HepG2 (cell line): ENCODE results near the gene MEX3D. TPM values are rescaled to one million over a fixed set of nuclear protein-coding genes. Genes with fewer than 3 reads are reported as not detected.

Experiments used
- CBX1 ChIP-seq: IDR thresholded peaks from one replicate; pipeline ENCODE4 v1.6.1; 2016; ENCODE audit warnings: antibody characterized with exemption, low read depth
- CBX2 ChIP-seq, 2 experiments: fragments of 200-600 bp in 1 of 2; sonication (generic); formaldehyde crosslinking in 1 of 2; IDR thresholded peaks; 2 replicates each; pipeline versions ENCODE4 v1.7.0 to v1.8.1; 2018 to 2022; ENCODE audit warnings: low read depth in 2 of 2, low read length in 1 of 2, mild to moderate bottlenecking in 1 of 2, missing genetic modification reagents in 1 of 2
- EZH2 ChIP-seq: conservative IDR thresholded peaks from 2 replicates; pipeline ENCODE4 v1.6.1; 2012; ENCODE audit warnings: mild to moderate bottlenecking, low read depth, low read length, moderate library complexity
- GTF2F1 ChIP-seq: fragments of 150-350 bp; IDR thresholded peaks from 2 replicates; pipeline ENCODE4 v1.6.1; 2014; ENCODE audit warnings: low read length
- HNRNPLL ChIP-seq: fragments of 200-400 bp; formaldehyde crosslinking; IDR thresholded peaks from 2 replicates; pipeline ENCODE4 v1.6.1; 2017; ENCODE audit warnings: mild to moderate bottlenecking, low read depth, low read length; ENCODE audit not compliant: poor library complexity, severe bottlenecking
- ISL2 ChIP-seq: sonication (generic); formaldehyde crosslinking; IDR thresholded peaks from 2 replicates; pipeline ENCODE4 v1.5.0; 2020; ENCODE audit warnings: missing genetic modification reagents
- LCORL ChIP-seq, 2 experiments: fragments of 450-650 bp in 1 of 2; sonication (generic) in 1 of 2; formaldehyde crosslinking in 1 of 2; IDR thresholded peaks; 2 replicates each; pipeline versions ENCODE4 v1.5.0 to v1.6.1; 2017 to 2020; ENCODE audit warnings: antibody characterized with exemption in 1 of 2, missing genetic modification reagents in 1 of 2
- MED8 ChIP-seq: sonication (generic); formaldehyde crosslinking; IDR thresholded peaks from 2 replicates; pipeline ENCODE4 v1.8.1; 2023; ENCODE audit warnings: mild to moderate bottlenecking, missing genetic modification reagents; ENCODE audit not compliant: insufficient replicate concordance
- NCOA1 ChIP-seq: sonication (generic); formaldehyde crosslinking; IDR thresholded peaks from 2 replicates; pipeline ENCODE4 v1.9.0; 2021; ENCODE audit warnings: missing genetic modification reagents
- PATZ1 ChIP-seq: sonication (generic); formaldehyde crosslinking; IDR thresholded peaks from 2 replicates; pipeline ENCODE4 v1.4.0; 2020; ENCODE audit warnings: missing genetic modification reagents
- PLRG1 ChIP-seq: fragments of 450-650 bp; conservative IDR thresholded peaks from 2 replicates; pipeline ENCODE4 v1.6.1; 2016
- SMAD3 ChIP-seq: sonication (generic); formaldehyde crosslinking; IDR thresholded peaks from 2 replicates; pipeline ENCODE4 v1.4.0; 2020; ENCODE audit warnings: missing genetic modification reagents
- SOX6 ChIP-seq, 2 experiments: fragments of 450-650 bp in 1 of 2; sonication (generic) in 1 of 2; formaldehyde crosslinking in 1 of 2; IDR thresholded peaks; 2 replicates each; pipeline versions ENCODE4 v1.4.0 to v1.6.1; 2017 to 2020; ENCODE audit warnings: antibody characterized with exemption in 1 of 2, mild to moderate bottlenecking in 1 of 2, missing genetic modification reagents in 1 of 2
- TEF ChIP-seq: sonication (generic); formaldehyde crosslinking; IDR thresholded peaks from 2 replicates; pipeline ENCODE4 v1.5.0; 2020; ENCODE audit warnings: missing genetic modification reagents
- XRCC5 ChIP-seq: fragments of 200-400 bp; formaldehyde crosslinking; optimal IDR thresholded peaks from 2 replicates; pipeline ENCODE3; 2017; ENCODE audit warnings: mild to moderate bottlenecking, low read length
- ZFAT ChIP-seq: sonication (generic); formaldehyde crosslinking; conservative IDR thresholded peaks from 2 replicates; pipeline ENCODE4 v1.8.1; 2023; ENCODE audit warnings: missing genetic modification reagents, inconsistent platforms
- ZFP91 ChIP-seq: sonication (generic); formaldehyde crosslinking; IDR thresholded peaks from 2 replicates; pipeline ENCODE4 v1.9.0; 2022; ENCODE audit warnings: missing genetic modification reagents, mild to moderate bottlenecking, borderline replicate concordance
- ZMYM3 ChIP-seq: sonication (generic); formaldehyde crosslinking; IDR thresholded peaks from 2 replicates; pipeline ENCODE4 v1.5.1; 2020; ENCODE audit warnings: mild to moderate bottlenecking, missing genetic modification reagents
- ZNF260 ChIP-seq: sonication (generic); formaldehyde crosslinking; IDR thresholded peaks from 2 replicates; pipeline ENCODE4 v1.4.0; 2020; ENCODE audit warnings: missing genetic modification reagents, low read depth, mild to moderate bottlenecking, borderline replicate concordance
- ZNF350 ChIP-seq: sonication (generic); formaldehyde crosslinking; IDR thresholded peaks from 2 replicates; pipeline ENCODE4 v1.4.0; 2020; ENCODE audit warnings: mild to moderate bottlenecking, low read depth, missing genetic modification reagents, borderline replicate concordance
- ZNF775 ChIP-seq: sonication (generic); formaldehyde crosslinking; IDR thresholded peaks from 2 replicates; pipeline ENCODE4 v1.4.0; 2020; ENCODE audit warnings: missing genetic modification reagents, mild to moderate bottlenecking, moderate library complexity, borderline replicate concordance
- ZNF790 ChIP-seq: sonication (generic); formaldehyde crosslinking; IDR thresholded peaks from 2 replicates; pipeline ENCODE4 v1.8.0; 2022; ENCODE audit warnings: missing genetic modification reagents, mild to moderate bottlenecking, borderline replicate concordance
- polyA plus RNA-seq, 8 experiments: library from polyadenylated mRNA; depleted of rRNA in 3 of 8; stranded (reverse) in 7 of 8; unstranded in 1 of 8; fragments of >200 nt; fragmentation: Illumina TruSeq in 4 of 8; extraction: Trizol in 4 of 8; gene quantifications; 2 replicates each; pipeline versions ENCODE4 v1.2.1 to v1.2.3, GENCODE V29; 2011 to 2016; ENCODE audit warnings: low read depth in 4 of 8, missing spikeins in 1 of 8, mixed read lengths in 1 of 8; ENCODE audit not compliant: insufficient read depth in 1 of 8
- total RNA-seq, 5 experiments: library from RNA; depleted of rRNA; stranded (reverse); fragments of >200 nt; fragmentation: Illumina TruSeq; extraction: Trizol; gene quantifications; 2 replicates each; pipeline ENCODE4 v1.2.3, GENCODE V29; 2016; ENCODE audit warnings: low read depth in 1 of 5

Gene MEX3D
- total and polyA plus RNA-seq, 2 of the 13 experiments (the other 11 are each of a cell fraction or from before 2014, with no cell fraction given): 3.6 to 17.1 TPM

- TF ChIP-seq SOX6 (IDR thresholded peaks at IDR 0.05): no peak
- no peak for TF ChIP-seq SOX6 (CRISPR knock-in tag; IDR thresholded peaks at IDR 0.05)
- TF ChIP-seq ZMYM3 (CRISPR knock-in tag): peak; percentile 81
- 0 out of 2 replicates have a peak, but pooled peaks have one; percentile 34 for TF ChIP-seq ZNF350 (CRISPR knock-in tag)
- no peak for TF ChIP-seq GTF2F1
- 0 out of 2 replicates have a peak, but pooled peaks have one; percentile 35 for TF ChIP-seq PATZ1
- no peak for TF ChIP-seq LCORL (IDR thresholded peaks at IDR 0.05)
- TF ChIP-seq LCORL (CRISPR knock-in tag; IDR thresholded peaks at IDR 0.05): peak; percentile 54; the same call in 1 of the 2 replicates
- TF ChIP-seq XRCC5: peak; percentile 21
- TF ChIP-seq TEF (CRISPR knock-in tag): no peak
- peak; percentile 73 for TF ChIP-seq CBX1
- no peak for TF ChIP-seq ISL2
- TF ChIP-seq ZFP91 (CRISPR knock-in tag): peak; percentile 16; the same call in 1 of the 2 replicates
- no peak for TF ChIP-seq CBX2 (IDR thresholded peaks at IDR 0.05; ENCODE audit: low read depth, low read length)
- no peak for TF ChIP-seq CBX2 (CRISPR knock-in tag; IDR thresholded peaks at IDR 0.05; ENCODE audit: low read depth)
- no peak for TF ChIP-seq PLRG1
- no peak for TF ChIP-seq ZNF775 (CRISPR knock-in tag)
- no peak for TF ChIP-seq NCOA1 (CRISPR knock-in tag)
- TF ChIP-seq SMAD3 (CRISPR knock-in tag): no peak
- peak; percentile 22 for TF ChIP-seq HNRNPLL
- 0 out of 2 replicates have a peak, but pooled peaks have one; percentile 43 for TF ChIP-seq ZNF260 (CRISPR knock-in tag)
- no peak for TF ChIP-seq ZFAT (CRISPR knock-in tag)
- TF ChIP-seq ZNF790 (CRISPR knock-in tag): 0 out of 2 replicates have a peak, but pooled peaks have one; percentile 40
- no peak for TF ChIP-seq MED8 (CRISPR knock-in tag)
- TF ChIP-seq EZH2: no peak
Observed at GRCh38 chr19:1513499-1514294, 54.4 kb downstream of the MEX3D start (continued).
